GM18870 (cell line): Measurements from ENCODE around the gene CELF2.

Experiments used
- ATAC-seq: cut with Tn5 transposase; IDR thresholded peaks from one replicate; pipeline ENCODE4 v1.9.1; 2021; ENCODE audit warnings: moderate library complexity; ENCODE audit not compliant: unreplicated experiment

Gene CELF2

DNA sequence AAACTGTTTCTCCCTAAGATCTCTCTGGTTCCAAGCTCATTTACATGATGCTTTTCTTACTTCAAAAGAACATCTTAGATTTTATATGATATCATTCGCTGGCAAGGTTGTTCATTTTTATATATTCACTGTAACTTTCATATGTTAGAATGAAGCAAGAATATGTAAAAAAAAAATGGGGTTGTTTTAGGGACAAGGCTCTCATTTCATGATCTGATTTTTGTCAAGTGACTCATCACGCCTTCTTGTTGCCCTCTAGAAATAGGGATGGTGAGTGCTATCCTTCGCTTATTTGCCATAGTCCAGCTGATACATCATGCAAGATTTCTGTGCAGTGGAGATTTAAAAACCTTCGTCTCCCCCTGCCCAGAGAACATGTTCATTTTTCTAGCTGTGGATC is 14.0 kb upstream of the CELF2 start:
- no peak for ATAC-seq

DNA sequence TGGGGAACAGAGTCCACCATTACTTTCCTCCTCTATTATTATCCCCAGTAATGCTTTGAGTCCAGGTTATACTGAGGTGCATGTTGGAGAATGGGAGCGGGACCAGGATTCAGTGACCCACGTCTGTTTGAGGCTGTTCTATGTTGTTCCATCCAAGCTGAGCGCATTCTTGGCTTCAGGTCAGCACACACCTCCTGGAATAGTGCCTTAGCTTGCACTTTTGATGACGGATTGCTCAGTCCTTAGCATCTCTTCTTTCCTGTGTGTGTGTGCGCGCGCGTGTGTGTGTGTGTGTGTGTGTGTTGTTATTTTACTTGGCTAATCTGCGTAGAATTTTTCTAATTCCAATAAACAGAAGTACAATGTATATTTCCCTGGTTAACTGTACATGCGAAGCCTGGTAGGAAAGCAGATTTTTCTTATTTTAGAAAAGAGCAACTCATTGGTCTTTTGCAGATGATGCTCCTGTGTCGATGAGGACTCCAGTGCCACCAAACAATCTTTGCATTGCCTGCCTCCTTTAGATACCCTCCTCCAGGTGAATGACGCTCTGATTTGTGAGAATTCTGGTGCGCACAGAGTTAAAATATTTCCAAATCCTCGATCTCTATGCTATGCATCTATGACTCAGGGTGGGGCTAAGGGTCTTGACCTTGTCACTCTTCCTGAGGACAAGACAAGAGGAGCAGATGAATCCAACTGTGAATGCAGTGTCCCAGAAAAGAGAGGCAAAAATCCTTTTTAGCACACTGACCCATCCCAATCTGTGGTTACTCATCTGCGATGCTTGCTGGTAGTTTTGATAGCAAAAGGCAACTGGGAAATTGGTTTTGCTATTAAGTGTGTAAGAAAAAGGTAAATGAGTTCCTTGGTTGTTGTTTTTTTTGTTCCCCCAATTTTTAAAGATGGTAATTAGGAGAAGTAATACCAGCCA is 13.3 kb upstream of the CELF2 start:
- no peak for ATAC-seq

DNA sequence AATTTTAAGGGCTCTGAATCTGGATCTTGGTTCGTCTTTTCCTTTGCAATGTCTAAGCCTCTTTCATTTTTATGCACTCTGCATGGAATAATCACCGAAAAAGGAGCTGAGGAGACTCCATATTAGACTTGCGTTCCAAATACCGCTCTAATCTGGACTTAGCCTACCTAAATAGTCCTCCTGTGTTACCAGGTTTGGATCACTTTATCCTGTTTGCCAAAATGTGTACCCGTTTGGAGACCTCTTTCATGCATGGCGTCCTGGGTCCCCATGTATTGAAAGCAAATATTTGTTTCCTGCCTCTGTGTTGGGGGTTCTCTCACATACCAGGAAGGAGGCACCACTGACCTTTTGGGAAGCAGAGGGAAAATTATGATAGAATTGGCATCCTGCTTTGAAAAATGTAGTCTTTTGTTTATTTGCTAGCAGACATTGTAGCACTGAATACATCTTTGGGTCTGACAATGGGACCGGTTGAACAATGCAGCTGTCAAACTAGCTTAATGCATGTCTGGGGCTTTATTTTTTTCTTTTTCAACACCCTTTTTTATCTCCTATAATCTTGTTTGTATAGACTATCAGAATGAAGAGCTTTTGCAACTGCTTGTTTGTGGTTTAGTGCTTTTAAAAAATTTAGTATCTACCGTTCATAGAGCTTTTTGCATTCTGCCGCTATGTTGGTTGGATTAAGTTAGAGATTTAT is 11.8 kb upstream of the CELF2 start:
- no peak for ATAC-seq

DNA sequence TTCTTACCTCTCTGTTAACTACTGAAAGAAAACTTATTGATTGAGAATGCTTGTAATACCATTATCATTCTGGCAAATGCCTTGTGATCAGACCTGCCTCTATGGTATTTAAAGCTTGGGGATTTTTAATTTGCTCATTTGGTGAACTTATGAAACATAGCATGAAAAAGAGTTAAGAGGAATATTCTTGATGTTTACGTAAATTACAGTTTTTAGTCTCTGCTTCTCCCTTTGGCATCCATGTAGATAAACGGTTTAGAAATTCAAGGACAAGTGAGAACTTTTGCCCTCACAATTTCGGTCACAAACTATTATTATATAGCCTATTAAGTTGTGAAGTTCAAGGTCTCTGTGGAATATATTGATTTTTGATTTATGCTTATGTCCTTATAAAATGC is 11.2 kb upstream of the CELF2 start:
- no peak for ATAC-seq

DNA sequence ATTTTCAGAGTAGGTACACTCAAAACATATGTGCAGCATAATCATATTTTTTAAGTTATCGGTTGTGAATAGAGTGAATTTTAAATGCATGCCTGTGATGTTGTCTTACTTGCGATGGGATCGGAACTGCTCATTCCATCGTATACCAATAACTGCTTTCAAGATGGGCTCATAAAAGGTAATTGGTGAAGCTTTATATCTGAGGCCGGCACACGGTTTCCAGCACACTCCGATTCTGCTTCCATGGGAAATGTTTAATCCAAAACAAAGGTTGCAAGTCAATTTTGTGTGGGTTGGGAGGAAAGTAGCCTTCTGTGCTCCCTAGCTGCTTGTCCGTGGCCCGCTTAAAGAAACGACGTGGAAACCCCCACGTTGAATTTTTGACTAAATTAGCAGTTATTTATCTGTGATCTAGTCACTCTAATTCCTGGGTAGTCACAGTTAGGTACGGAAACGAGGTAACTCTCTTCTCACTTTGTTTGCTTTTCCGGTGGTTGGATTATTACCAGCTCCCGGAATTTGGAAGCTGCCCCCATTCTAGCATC is 10.1 kb upstream of the CELF2 start:
- no peak for ATAC-seq

DNA sequence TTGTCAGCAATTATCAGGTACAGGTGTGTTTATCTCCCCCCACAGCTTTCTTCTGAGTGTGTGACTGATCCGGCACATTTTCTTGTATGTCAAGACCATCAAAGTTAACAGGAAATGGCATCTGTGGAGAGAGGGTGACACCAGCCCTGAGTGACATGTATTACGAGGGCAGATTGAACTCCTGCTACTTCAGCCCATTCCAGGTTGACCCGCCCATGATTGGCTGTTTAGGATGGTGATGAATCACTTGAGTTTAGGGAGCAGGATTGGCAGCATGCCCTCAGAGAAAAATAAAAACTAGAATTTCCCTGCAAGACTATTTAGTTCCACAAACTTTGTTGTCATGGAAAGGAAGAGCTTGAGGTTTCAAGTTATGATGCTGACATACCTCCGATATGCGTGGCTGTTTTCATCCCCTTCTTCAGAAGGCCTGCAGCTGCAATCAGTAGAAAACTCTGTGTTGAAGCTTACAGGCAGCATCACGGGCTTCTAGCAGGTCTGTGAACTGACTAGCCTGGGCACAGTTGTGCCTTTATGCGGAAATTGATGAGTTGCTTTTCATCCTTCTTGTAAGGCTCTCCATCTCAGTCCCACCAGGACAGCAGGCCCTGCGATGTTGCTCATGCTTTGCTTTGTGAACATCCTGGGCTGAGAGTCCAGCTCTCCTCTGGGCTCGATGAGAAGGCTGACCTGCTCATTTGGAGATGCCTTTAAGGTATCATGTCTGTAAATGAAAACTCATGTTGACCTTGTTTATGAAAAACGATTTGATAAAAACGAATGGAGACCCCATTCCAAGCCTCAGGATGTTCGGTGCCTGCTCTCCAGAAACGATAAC is 8.0 kb upstream of the CELF2 start:
- no peak for ATAC-seq

DNA sequence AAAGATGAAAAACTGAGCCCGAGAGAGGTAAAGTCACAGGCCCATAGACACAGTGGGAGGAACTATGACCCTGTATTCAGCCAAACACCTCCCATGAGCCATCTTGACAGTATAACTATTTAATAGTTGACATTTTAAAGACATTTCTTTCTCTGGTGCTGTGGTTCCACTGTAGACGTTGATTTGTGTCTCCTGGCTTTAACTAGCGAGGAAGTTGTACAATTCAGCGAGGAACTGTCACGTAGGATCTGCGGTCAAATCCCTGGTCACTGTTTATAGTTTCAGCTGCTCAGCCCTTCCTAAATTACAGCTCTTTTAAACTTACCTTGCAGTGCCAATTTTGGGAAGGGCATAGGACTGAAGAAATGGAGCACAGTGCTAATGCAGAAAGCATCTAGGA is 7.1 kb upstream of the CELF2 start:
- no peak for ATAC-seq

DNA sequence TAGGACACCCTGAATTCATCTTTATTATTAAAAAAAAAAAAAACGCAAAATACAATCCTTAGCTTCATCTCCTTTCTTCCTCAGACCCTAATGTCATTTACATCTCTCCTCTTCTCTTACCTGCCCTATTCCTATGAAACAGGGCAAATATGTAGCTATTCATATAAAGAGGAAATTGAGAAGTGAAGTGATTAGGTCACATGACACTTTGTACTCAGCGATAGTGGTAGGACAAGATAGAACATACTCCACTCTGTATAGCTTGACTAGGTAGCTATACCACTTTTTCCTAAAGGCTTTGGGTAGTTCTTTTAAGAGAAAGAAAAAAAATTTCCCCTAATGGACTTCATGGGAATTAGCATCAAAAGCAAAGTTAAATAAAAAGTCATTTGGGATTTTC is 6.2 kb upstream of the CELF2 start:
- no peak for ATAC-seq

DNA sequence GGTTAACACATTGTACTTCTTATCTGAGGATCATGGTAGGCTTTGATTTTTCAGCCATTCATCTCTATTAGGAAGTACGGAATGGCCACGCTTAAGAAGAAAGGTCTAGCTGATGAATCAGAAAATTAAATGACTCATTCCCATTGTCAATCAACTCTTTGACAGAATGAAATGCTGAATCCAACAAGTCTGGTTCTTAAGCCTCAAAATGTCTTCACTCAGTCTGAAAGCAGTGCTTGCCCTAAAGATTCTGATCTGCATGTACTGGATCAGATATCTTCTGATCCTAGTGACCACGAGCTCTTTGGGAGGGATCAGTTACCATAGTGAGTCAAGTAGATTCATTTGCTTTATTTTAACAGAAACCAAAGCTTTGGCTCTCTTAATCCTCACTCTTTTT is 5.7 kb upstream of the CELF2 start:
- ATAC-seq = no peak

DNA sequence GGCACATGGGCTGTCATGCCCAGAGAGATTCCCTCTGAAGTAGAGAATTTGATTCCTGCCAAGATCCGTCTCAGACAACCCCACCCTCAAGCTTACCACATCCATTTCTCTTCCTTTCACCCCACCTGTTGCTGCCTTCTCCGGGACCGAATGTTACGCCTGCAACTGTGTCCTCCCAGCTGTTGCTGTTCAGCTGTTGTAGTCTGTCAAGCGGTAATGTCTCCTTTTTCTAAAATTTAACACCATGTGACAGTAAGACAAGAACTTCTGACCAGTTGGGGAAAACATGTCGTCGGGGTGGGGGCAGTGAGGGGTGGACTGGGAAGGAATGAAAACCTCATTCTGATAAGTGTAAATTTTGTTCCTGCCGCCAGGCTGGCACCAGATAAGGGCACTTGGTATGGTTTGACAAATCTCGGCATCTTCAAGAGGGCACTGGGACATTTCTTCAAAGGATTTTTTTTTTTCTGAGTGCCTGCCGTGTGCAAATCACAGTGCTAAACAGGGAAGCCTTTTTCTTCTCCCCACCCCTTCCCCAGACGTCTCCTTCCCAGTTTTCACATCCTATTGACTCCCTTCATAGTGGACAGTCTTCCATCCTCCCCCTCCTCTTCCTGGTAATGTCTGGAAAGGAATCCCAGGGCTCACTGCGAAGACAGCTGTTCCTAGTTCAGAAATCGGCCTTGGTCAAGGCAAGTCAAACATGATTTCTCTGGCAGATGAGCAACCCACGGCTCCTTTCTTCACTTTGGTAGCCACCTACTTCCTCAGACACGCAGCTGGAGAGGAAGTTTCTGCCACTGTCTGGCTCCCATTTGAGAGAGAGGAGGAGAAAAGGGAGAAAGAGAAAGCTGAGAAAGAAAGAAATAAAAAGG is 5.0 kb upstream of the CELF2 start:
- no peak for ATAC-seq

DNA sequence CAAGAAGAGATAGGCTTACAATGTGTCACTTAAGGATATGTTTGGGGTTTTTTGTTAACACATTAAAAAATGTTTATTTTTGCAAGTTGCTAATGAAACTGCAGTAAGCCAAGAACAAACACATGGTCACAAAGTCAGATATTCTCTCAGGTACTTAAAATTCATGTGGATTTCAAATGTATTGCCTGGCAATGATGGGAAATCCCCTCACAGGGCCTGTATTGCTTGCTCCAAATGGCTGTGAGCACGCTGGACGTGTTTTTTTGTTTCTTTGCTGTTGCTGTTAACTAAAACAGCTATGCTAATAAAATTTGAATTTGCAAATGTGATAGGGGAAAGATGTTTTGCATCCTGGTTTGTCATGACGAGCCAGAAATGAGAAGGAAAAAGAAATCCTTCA is 3.8 kb upstream of the CELF2 start:
- no peak for ATAC-seq

DNA sequence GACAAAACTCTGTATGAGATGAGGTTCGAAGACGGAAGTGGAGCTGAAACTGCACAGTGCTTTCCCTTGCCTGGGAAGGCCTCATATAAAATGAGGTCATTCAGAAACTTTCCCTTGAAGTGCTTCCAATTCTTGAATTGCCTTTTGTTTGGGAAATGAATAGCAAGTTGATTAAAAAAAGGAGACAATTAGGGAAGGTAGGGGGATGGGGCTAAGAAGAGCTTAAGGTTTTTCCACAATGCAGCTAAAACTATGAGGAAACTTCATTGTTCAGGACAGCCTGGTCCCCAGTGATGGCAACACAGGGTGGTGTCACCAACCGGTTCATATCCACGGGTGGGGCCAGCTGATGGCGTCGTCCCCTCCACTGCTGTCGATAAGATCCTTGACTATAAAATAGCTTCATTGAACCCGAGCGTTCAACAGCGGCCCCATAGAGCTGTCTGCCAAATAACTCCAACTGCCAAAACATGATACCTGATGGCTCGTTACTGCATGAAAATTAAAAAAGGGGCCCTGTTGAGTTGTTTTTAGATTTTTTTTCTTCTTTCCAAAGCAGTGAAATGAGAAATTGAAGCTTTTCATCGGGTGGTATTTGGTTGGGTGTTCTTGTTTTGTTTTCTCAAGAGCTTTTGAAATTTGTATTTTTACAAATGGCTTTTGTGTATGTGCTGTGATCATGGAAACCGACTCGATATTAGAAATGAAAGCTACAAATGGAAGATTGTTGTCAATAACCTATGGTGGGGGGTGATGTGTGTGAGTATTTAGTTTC is 2.8 kb upstream of the CELF2 start:
- ATAC-seq = no peak

DNA sequence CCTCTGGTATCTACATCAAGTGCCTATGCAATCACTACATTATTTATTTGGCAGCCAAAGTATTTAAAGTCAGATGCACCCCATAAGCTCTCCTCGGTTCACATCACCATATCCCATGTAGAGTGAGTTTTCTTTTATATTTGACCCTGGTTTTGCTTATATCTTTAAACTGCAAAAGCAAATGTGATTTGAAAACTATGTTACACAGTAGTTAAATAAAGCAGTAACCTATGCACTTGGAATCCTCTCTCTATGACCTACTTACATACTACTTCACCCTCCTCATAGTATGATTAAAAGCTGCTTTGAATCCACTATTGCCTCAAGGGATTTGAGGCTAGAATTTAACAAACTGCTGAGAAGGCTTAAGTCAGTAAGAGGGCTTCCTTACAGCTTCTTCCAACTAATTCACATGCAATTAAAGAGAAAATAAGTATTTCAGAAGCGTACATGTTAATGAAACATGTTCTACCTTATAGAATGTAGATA is 2.2 kb upstream of the CELF2 start:
- no peak for ATAC-seq

DNA sequence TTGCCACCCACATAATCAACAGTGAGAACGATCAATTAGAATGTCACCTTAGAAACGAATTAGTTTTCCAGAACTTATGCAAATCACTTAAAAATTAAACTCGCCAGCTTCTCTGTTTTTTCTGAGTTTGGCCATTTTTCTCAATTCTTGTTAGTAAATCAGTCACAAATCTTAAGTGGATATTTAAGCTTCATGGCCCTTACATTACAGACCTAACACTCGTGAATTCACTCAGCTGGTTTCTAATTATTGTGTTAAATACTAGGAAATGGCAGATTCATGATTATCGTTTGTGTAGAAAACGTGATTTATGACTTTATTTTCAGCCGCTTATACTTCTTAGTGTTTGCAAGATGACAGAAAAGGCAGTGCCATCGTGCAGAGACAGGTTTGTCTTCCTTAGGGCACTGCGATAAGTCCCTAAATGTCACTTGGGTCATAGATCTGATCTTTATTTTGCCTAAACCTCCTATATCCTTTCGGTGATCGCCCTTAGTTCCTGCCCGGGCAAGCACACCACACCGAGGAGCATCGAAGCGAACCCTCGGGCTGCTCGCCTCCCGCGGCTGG is 587 bp upstream of the CELF2 start:
- ATAC-seq = no peak

DNA sequence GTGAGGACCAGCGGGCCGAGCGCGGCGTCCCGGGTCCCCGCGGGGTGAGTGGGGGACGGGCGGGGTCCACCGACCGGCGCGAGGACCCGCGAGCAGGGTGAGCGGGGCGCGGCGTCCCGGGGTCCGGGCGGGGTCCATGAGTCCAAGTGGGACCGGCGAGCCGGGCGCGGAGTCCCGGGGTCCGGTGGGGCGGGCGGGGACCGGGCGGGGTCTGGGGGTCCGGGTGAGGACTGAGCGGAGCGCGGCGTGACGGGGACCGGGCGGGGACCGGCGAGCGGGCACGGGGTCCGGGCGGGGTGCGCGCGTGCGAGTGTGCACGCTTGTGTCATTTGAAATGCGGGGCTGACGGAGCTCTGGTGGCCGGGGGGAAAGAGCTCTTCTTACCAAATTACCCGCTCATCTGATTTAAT is 765 bp downstream of the CELF2 start:
- ATAC-seq = no peak

DNA sequence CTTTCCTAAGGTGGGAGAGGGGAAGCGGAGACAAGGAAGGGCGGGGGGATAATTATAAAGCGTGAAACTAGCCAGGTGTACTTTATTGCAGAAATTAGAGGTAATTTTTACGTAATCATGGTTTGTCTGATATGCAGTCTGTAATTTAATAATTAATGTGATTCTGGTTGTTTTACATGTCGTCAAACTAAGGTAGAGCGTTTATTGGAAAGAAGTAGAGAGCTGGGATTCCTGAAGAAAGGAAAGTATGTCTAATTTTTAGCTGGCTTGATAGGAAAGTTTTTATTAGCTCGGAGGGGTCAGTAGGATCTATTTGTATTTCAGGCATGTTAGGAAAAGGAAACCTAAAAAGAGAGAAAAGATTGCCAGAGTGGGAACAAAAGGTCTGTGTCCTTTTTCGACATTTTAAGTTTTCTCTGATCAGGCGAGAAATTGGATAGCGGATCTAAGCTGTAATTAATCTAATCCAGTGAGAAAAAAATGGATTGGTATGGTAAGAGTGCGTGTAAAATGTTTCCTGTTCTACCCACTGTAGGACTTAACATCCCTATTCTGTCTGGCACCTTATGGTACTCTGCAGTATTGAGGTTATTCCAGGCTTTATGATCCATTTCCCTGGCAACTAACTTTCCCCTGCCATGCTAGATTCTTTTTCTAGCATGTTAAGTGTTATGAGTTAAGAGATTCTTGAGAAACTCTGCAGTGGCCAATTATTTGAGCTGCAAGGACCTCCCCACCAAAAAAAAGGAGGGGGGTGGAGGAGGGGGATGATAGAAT is 1.4 kb downstream of the CELF2 start:
- no peak for ATAC-seq

DNA sequence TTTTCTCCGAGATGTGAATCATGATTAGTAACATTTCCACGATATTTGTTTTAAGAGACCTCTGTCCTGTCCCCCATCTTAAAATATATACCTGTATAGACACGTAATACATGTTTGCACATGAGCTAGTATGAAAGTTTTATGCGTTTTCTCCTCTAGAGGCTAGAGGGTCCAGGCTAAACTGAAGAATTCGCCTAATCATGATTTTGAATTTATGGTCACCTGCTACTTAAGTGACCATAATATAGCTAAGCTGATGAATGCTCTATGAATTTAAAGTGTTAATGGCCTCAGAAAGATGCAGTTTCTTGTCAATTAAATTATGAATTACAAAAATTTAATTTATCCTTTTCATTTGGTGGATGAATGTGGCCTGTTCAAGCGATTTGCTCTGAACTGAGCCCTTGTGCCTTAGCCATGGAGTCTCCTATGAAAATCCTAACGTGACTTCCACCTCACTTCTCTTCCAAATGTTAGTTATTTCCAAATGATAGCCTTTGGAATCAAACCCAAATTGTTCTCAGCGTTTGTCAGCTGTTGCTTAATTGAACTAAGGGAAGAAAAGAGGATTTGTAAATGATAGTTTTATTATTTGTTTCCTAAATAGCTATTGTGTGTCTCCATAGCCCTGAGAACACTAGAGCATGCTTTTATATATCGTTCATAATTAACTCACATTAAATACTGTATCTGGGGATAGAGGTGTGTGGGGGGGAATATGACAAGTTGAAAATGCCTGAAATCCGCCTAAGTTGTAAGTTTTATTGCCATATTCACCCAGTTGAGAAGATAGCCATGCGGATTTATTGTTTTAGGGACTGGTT is 2.3 kb downstream of the CELF2 start:
- no peak for ATAC-seq
